Gastrocnemius medialis (tissue), 4 donors: ENCODE data around the gene ZNF407. TPM values are rescaled to one million over a fixed set of nuclear protein-coding genes. Genes with fewer than 3 reads are reported as not detected.

Source experiments
- ATAC-seq, 2 donors: fragments of 150-250 bp; one replicate each; pipeline ENCODE4 v1.9.1; 2016
- DNase-seq, 2 donors: peaks; one replicate each; pipeline ENCODE4 v3.0.0-alpha.2; 2019
- H3K27ac ChIP-seq, 4 donors: fragments of 200-600 bp; sonication (generic); 1 replicate in 1 of 4; 2 replicates in 3 of 4; pipeline ENCODE4 v1.5.1; 2016 to 2018; ENCODE audit warnings: mild to moderate bottlenecking in 2 of 4, moderate library complexity in 1 of 4
- H3K27me3 ChIP-seq, 3 donors: fragments of 200-600 bp; sonication (generic) in 2 of 3; 1 replicate in 1 of 3; 2 replicates in 2 of 3; pipeline versions ENCODE4 v1.5.1 to v1.6.0; 2016 to 2019; ENCODE audit warnings: mild to moderate bottlenecking in 1 of 3, moderate library complexity in 1 of 3
- H3K36me3 ChIP-seq, 2 donors: fragments of 200-600 bp; sonication (generic) in 1 of 2; one replicate each; pipeline ENCODE4 v1.5.1; 2017 to 2018
- H3K4me1 ChIP-seq, 2 donors: fragments of 200-600 bp; sonication (generic) in 1 of 2; one replicate each; pipeline ENCODE4 v1.5.1; 2016 to 2017; ENCODE audit warnings: mild to moderate bottlenecking in 2 of 2
- H3K4me3 ChIP-seq, 4 donors: fragments of 200-600 bp; sonication (generic) in 3 of 4; 1 replicate in 1 of 4; 2 replicates in 3 of 4; pipeline ENCODE4 v1.5.1; 2016 to 2019; ENCODE audit warnings: mild to moderate bottlenecking in 2 of 4
- H3K9me3 ChIP-seq, 3 donors: fragments of 200-600 bp; sonication (generic) in 2 of 3; 1 replicate in 1 of 3; 2 replicates in 2 of 3; pipeline ENCODE4 v1.5.1; 2016 to 2019
- POLR2A ChIP-seq, 2 donors: fragments of 450-650 bp; IDR thresholded peaks; one replicate each; pipeline ENCODE4 v1.6.1; 2017; ENCODE audit warnings: antibody characterized with exemption in 2 of 2, mild to moderate bottlenecking in 2 of 2, moderate library complexity in 2 of 2
- in situ Hi-C, 4 donors: fragments of 200-750 bp; cut with MboI; loops; one replicate each; pipeline versions ENCODE4 v1.15.0 to v1.8.0; 2017; ENCODE audit warnings: low sequenced_read_pairs in 4 of 4
- intact Hi-C: fragments of 100-400 bp; cut with DNase I; formaldehyde crosslinking; loops from one replicate; pipeline ENCODE4 v1.15.1; 2023; ENCODE audit warnings: low total_unique reads
- total RNA-seq, 4 donors: library from RNA; depleted of rRNA; stranded (reverse); fragments of >200 nt; gene quantifications; one replicate each; pipeline versions ENCODE4 v1.1.0 to v1.2.3, GENCODE V29; 2016
- TF ChIP-seq, protein P1 (sequence below), 5 experiments: fragments of 450-650 bp in 3 of 5; fragments of 200-600 bp in 2 of 5; sonication (generic) in 2 of 5; IDR thresholded peaks in 4 of 5; conservative IDR thresholded peaks in 1 of 5; 1 replicate in 4 of 5; 2 replicates in 1 of 5; pipeline ENCODE4 v1.5.1; 2016 to 2019; ENCODE audit warnings: antibody characterized with exemption in 5 of 5, mild to moderate bottlenecking in 3 of 5, moderate library complexity in 3 of 5

The ZNF407 gene
- total RNA-seq, 4 donors from 2014 or later: 5.9 to 11.4 (median 9.2) TPM

DNA sequence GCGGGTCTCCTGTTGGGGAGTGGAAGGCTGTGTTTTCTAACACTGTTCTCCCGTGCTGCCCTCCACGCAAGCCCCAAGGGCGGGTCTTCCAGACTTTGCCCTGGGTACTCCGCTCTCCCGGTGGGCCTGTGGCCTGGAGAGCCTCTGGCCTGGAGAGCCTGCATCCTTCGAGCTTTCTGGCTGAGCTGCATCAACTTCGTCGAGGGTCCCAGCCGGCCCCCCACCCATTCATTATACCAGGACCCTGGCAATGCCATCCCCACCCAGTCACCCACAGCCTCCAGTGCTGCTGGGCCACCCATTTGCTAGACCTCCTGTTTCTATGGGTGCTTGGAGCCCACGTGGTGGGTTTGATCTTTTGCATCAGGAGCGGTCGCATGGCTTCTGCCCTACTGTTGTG lies 509.1 kb downstream of the ZNF407 start:
- Histone ChIP-seq H3K27me3 (no peaks in the 10 kb centered on the region), H3K27ac (no peak overlapping the region), H3K4me1 (no peaks in the 10 kb centered on the region), H3K36me3 (no peaks in the 10 kb centered on the region), H3K4me3 (no peak overlapping the region), H3K9me3 (no peaks in the 10 kb centered on the region)
- ATAC-seq: no peak
- DNase-seq: no peak
- intact Hi-C loops (no loop called here), in situ Hi-C loops (no loop called here)
- TF ChIP-seq, protein P1, sequence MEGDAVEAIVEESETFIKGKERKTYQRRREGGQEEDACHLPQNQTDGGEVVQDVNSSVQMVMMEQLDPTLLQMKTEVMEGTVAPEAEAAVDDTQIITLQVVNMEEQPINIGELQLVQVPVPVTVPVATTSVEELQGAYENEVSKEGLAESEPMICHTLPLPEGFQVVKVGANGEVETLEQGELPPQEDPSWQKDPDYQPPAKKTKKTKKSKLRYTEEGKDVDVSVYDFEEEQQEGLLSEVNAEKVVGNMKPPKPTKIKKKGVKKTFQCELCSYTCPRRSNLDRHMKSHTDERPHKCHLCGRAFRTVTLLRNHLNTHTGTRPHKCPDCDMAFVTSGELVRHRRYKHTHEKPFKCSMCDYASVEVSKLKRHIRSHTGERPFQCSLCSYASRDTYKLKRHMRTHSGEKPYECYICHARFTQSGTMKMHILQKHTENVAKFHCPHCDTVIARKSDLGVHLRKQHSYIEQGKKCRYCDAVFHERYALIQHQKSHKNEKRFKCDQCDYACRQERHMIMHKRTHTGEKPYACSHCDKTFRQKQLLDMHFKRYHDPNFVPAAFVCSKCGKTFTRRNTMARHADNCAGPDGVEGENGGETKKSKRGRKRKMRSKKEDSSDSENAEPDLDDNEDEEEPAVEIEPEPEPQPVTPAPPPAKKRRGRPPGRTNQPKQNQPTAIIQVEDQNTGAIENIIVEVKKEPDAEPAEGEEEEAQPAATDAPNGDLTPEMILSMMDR (IDR thresholded peaks at IDR 0.05 in 4 of 5, conservative IDR thresholded peaks at IDR 0.05 in 1 of 5): no peak
- TF ChIP-seq POLR2A (IDR thresholded peaks at IDR 0.05): no peak

DNA sequence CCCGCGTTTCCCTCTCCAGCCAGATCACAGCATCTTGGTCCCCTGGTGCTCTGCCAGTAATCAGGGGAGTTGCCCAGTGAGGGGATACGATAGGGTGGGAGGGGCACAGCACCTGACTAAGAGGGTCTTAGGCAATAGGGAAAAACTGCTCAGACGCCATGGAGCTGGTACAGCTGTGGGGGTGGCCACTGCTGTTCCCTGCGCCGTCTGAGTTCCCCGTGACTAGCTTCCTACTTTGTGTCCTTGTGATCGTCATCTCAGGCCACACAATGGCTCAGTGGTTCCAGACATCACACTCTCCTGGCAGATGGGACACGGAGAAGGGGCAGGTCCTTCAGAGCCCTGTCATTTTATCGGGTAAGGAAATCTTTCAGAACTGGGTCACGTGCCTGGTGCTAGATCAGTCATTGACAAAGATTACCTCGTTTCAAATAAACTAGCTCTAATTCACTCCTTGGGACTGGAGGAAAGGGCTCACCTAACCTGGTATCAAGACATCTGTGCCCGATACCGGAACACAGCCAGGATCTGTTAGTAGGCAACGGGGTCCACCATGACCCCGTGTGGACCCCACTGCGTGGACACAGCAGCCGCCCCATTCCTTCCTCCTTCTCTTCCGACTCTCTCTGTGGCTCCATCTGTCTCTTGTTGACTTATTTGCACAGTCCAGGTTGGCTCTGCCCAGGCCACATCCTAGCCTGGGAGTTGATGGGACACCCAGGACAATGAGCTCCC lies 509.7 kb downstream of the ZNF407 start:
- in situ Hi-C loops: no loop called here
- H3K36me3 ChIP-seq: no peaks in the 10 kb centered on the region
- H3K27me3 ChIP-seq: no peaks in the 10 kb centered on the region
- no peak for TF ChIP-seq POLR2A (IDR thresholded peaks at IDR 0.05)
- TF ChIP-seq, protein P1 (IDR thresholded peaks at IDR 0.05 in 4 of 5, conservative IDR thresholded peaks at IDR 0.05 in 1 of 5): no peak
- no peak for DNase-seq
- H3K27ac ChIP-seq: no peak overlapping the region
- intact Hi-C loops: no loop called here
- H3K4me3 ChIP-seq: no peak overlapping the region
- no peak for ATAC-seq
- H3K9me3 ChIP-seq: no peaks in the 10 kb centered on the region
- no peaks in the 10 kb centered on the region for H3K4me1 ChIP-seq

DNA sequence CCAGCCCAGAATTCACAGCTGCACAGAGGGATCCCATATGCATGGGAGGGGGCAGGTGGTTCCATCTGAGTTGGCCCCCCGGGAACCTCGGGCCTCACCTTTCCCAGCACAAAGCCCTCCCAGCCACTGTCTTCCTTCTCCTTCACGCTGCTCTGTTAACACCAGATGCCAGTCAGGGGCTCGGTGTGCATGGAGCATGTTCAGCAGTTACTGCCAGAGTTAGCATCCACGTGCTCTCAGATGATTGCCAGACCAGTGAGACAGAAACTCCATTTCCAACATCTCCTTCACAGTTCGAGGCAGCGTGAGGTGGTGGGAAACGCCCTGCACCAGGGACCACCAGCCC lies 510.2 kb downstream of the ZNF407 start:
- no peak for ATAC-seq
- TF ChIP-seq, protein P1 (IDR thresholded peaks at IDR 0.05 in 4 of 5, conservative IDR thresholded peaks at IDR 0.05 in 1 of 5): no peak
- no peak for TF ChIP-seq POLR2A (IDR thresholded peaks at IDR 0.05)
- no peaks in the 10 kb centered on the region for H3K9me3 ChIP-seq
- H3K4me3 ChIP-seq: no peak overlapping the region
- DNase-seq: no peak
- no peaks in the 10 kb centered on the region for H3K27me3 ChIP-seq
- no peaks in the 10 kb centered on the region for H3K4me1 ChIP-seq
- in situ Hi-C loops: no loop called here
- no peaks in the 10 kb centered on the region for H3K36me3 ChIP-seq
- H3K27ac ChIP-seq: no peak overlapping the region
- intact Hi-C loops: no loop called here

GRCh38 chr18:75108579-75109318 lies 511.1 kb downstream of the ZNF407 start:
- DNase-seq (no peak), ATAC-seq (no peak)
- no peaks in the 10 kb centered on the region for H3K4me1 ChIP-seq
- no peak overlapping the region for H3K27ac ChIP-seq
- TF ChIP-seq POLR2A (IDR thresholded peaks at IDR 0.05): no peak
- TF ChIP-seq, protein P1 (IDR thresholded peaks at IDR 0.05 in 4 of 5, conservative IDR thresholded peaks at IDR 0.05 in 1 of 5): no peak
- in situ Hi-C loops (no loop called here), intact Hi-C loops (no loop called here)
- no peaks in the 10 kb centered on the region for H3K9me3 ChIP-seq
- no peaks in the 10 kb centered on the region for H3K36me3 ChIP-seq
- H3K4me3 ChIP-seq: no peak overlapping the region
- no peaks in the 10 kb centered on the region for H3K27me3 ChIP-seq
